Nephron (organoid): Measurements from ENCODE around the gene TLR9.

ENCODE experiments used
- H3K27ac Mint-ChIP-seq, 3 experiments: 2 replicates each; pipeline ENCODE4 v1.8.0; 2020; ENCODE audit warnings: mixed read lengths in 3 of 3, mild to moderate bottlenecking in 2 of 3, moderate library complexity in 1 of 3
- H3K27me3 Mint-ChIP-seq: 2 replicates; pipeline ENCODE4 v1.8.0; 2021; ENCODE audit warnings: low read depth, mild to moderate bottlenecking, moderate library complexity, mixed read lengths
- H3K36me3 Mint-ChIP-seq: 2 replicates; pipeline ENCODE4 v1.8.0; 2020; ENCODE audit warnings: low read depth, mixed read lengths
- H3K4me1 Mint-ChIP-seq: 2 replicates; pipeline ENCODE4 v1.8.0; 2020; ENCODE audit warnings: mixed read lengths
- H3K4me3 Mint-ChIP-seq, 3 experiments: 2 replicates each; pipeline ENCODE4 v1.8.0; 2020; ENCODE audit warnings: mild to moderate bottlenecking in 3 of 3, mixed read lengths in 3 of 3, moderate library complexity in 2 of 3
- H3K9me3 Mint-ChIP-seq: 2 replicates; pipeline ENCODE4 v1.8.0; 2020; ENCODE audit warnings: mixed read lengths
- TF ChIP-seq, protein P1 (sequence below), 3 experiments: fragments of 200-600 bp; sonication (generic); IDR thresholded peaks; one replicate each; pipeline ENCODE4 v1.5.0; 2021; ENCODE audit warnings: antibody characterized with exemption in 3 of 3; ENCODE audit not compliant: unreplicated experiment in 3 of 3

TLR9 gene

DNA sequence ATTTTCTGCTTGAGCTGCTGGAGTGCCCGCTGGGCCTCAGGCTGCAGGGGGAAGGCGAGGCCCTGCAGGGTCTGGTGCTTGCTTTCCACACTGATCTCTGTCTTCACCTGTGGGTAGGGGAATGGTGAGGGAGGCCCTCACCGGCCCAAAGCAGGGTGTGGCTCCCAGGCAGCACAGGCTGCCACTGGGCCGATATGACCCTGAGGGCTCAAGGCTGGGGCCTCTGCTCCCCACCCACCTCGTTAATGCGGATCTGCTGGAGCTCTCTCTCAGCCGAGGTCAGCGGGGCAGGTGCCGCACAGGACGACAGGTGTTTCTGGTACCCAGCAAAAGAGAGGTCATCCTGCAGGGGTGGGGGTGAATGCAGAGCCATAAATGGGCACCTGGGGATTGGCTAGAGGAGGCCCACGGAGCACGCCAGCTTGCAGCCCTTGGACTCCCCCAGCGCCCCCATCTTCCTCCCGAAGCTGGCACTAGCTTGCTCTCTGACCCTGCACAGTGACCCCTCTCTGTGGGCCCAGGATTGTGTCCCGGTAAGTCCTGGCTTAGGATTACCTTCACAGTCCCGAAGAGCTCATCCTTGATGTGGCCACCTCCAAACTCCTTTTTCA, 5.5 kb upstream of the TLR9 start:
- H3K4me3 Mint-ChIP-seq = no peak overlapping the region
- H3K27ac Mint-ChIP-seq = no peak overlapping the region
- H3K9me3 Mint-ChIP-seq = no peaks in the 10 kb centered on the region
- H3K27me3 Mint-ChIP-seq = peaks cover 6% of the 10 kb centered on the region
- peaks cover 6% of the 10 kb centered on the region for H3K36me3 Mint-ChIP-seq
- H3K4me1 Mint-ChIP-seq = no peaks in the 10 kb centered on the region
- TF ChIP-seq, protein P1, sequence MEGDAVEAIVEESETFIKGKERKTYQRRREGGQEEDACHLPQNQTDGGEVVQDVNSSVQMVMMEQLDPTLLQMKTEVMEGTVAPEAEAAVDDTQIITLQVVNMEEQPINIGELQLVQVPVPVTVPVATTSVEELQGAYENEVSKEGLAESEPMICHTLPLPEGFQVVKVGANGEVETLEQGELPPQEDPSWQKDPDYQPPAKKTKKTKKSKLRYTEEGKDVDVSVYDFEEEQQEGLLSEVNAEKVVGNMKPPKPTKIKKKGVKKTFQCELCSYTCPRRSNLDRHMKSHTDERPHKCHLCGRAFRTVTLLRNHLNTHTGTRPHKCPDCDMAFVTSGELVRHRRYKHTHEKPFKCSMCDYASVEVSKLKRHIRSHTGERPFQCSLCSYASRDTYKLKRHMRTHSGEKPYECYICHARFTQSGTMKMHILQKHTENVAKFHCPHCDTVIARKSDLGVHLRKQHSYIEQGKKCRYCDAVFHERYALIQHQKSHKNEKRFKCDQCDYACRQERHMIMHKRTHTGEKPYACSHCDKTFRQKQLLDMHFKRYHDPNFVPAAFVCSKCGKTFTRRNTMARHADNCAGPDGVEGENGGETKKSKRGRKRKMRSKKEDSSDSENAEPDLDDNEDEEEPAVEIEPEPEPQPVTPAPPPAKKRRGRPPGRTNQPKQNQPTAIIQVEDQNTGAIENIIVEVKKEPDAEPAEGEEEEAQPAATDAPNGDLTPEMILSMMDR (IDR thresholded peaks at IDR 0.05; ENCODE audit: unreplicated experiment in 3 of 3) = no peak

GRCh38 chr3:52230461-52230860, 5.0 kb upstream of the TLR9 start:
- TF ChIP-seq, protein P1 (IDR thresholded peaks at IDR 0.05; ENCODE audit: unreplicated experiment in 3 of 3) = no peak
- Mint-ChIP-seq H3K4me3 (no peak overlapping the region), H3K27me3 (peaks cover 6% of the 10 kb centered on the region), H3K4me1 (no peaks in the 10 kb centered on the region), H3K9me3 (no peaks in the 10 kb centered on the region), H3K27ac (no peak overlapping the region), H3K36me3 (peaks cover 6% of the 10 kb centered on the region)

DNA sequence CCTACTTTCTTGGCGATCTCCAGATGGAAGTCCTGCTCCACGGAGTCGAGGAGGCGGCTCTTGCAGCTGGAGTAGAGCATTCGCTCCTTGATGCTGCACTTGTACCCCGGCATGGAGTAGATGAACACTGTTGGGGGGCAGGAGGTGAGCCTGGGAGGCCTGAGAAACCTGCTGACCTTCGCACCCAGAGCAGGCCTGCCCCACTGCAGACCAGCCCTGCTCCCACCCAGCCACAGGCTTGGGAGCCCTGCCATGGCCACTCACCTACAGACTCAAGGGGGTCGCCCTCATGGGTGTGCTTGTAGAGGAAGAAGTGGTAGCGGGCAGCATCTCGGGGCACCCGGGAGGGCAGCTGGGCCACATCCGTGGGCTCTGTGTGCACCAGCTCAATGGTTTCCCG, 4.2 kb upstream of the TLR9 start:
- H3K4me3 Mint-ChIP-seq = no peak overlapping the region
- no peaks in the 10 kb centered on the region for H3K9me3 Mint-ChIP-seq
- H3K4me1 Mint-ChIP-seq = no peaks in the 10 kb centered on the region
- H3K27me3 Mint-ChIP-seq = peaks cover 6% of the 10 kb centered on the region
- peaks cover 6% of the 10 kb centered on the region for H3K36me3 Mint-ChIP-seq
- TF ChIP-seq, protein P1 (IDR thresholded peaks at IDR 0.05; ENCODE audit: unreplicated experiment in 3 of 3) = no peak
- H3K27ac Mint-ChIP-seq = no peak overlapping the region

- no peak overlapping the region for H3K27ac Mint-ChIP-seq
- peaks cover 6% of the 10 kb centered on the region for H3K36me3 Mint-ChIP-seq
- no peak overlapping the region for H3K4me3 Mint-ChIP-seq
- peaks cover 6% of the 10 kb centered on the region for H3K27me3 Mint-ChIP-seq
- H3K9me3 Mint-ChIP-seq = no peaks in the 10 kb centered on the region
- H3K4me1 Mint-ChIP-seq = no peaks in the 10 kb centered on the region
- TF ChIP-seq, protein P1 (IDR thresholded peaks at IDR 0.05; ENCODE audit: unreplicated experiment in 3 of 3) = no peak
Measured at GRCh38 chr3:52228751-52229291, 3.4 kb upstream of the TLR9 start.

DNA sequence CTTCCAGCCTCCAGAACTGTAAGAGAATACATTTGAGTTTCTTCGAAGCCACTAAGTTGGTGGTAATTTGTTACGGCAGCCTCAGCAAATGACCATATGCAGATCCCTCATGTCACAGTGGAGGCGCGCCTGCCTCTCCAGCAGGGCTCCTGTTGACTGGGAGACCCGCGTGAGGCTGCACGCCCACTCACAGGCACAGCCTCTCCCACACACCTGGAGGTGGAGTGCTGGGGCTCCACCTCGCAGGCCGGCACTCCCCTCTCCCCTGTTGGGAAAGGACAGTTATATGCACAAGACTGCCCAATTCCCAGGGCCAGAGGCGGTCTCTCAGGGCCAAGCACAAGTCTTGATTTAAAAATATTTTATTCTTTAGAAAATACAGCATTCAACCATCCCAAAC, 2.8 kb upstream of the TLR9 start:
- Mint-ChIP-seq H3K36me3 (peaks cover 6% of the 10 kb centered on the region), H3K9me3 (no peaks in the 10 kb centered on the region), H3K27ac (peak overlapping the region in 1 of 3 experiments; percentile 42), H3K4me1 (no peaks in the 10 kb centered on the region), H3K27me3 (peaks cover 6% of the 10 kb centered on the region), H3K4me3 (no peak overlapping the region)
- TF ChIP-seq, protein P1 (IDR thresholded peaks at IDR 0.05; ENCODE audit: unreplicated experiment in 3 of 3) = no peak

- Mint-ChIP-seq H3K4me1 (no peaks in the 10 kb centered on the region), H3K9me3 (no peaks in the 10 kb centered on the region), H3K27ac (peak overlapping the region in 1 of 3 experiments; percentile 42), H3K27me3 (peaks cover 6% of the 10 kb centered on the region), H3K36me3 (peaks cover 6% of the 10 kb centered on the region), H3K4me3 (no peak overlapping the region)
- TF ChIP-seq, protein P1 (IDR thresholded peaks at IDR 0.05; ENCODE audit: unreplicated experiment in 3 of 3) = no peak
Measured at GRCh38 chr3:52227766-52228165, 2.3 kb upstream of the TLR9 start.
